Hematopoietic multipotent progenitor cell treated with erythropoietin and hydrocortisone succinate and interleukin-3 and kit ligand, for 15 days (in vitro differentiated cells): Measurements from ENCODE around the gene SMO.
"Not testable (repeated sequence)": the region's sequence is repeated elsewhere in the genome, so short reads cannot be mapped to it uniquely, and the experiment has no call there.

Experiments
- DNase-seq: peaks from one replicate; pipeline ENCODE4 v3.0.0-alpha.2; 2015; ENCODE audit warnings: low spot score

SMO gene

DNA sequence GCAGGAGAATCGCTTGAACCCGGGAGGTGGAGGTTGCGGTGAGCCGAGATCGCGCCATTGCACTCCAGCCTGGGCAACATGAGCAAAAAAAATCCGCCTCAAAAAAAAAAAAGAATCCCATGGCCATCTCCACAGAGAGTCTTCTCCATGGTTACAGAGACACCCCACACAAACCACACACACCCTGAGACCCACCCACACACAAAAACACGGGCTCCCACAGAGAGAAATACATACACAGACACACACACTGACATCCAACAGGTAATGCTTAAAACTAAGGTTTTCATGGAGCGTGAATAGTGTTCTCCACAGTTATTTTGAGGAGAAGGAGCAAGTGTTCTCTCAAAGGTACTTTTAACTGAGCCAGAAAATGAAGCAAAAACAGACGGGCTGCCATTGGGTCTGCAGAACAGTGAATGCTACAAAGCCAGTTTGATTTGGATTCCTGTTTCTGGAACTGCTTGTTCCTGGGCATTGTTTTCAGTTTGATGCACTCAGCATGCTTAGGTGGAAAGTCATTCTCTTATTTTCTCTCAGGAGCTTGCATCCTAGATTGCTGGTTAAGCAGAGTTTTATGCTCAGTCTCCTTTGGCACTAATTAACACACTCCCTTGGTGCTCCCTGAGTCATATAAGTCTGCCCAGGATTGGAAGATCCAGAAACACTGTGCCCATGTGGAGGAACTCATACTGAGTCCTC, 51.8 kb downstream of the SMO start:
- no peak for DNase-seq

DNA sequence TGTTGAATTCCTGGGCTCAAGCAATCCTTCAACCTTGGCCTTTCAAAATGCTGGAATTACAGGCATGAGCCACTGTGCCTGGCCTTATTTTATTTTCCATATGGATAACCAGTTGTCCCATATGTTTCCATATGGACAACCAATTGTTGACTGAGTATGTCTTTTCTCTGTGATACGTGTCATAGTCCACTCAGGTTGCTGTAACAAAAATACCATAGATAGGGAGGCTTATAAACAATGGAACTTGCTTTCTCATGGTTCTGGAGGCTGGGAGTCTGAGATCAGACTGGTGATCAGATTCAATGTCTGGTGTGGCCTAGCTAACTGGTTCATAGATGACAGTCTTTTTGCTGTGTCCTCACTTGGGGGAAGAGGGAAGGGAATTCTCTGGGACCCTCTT, 55.8 kb downstream of the SMO start:
- DNase-seq: no peak

DNA sequence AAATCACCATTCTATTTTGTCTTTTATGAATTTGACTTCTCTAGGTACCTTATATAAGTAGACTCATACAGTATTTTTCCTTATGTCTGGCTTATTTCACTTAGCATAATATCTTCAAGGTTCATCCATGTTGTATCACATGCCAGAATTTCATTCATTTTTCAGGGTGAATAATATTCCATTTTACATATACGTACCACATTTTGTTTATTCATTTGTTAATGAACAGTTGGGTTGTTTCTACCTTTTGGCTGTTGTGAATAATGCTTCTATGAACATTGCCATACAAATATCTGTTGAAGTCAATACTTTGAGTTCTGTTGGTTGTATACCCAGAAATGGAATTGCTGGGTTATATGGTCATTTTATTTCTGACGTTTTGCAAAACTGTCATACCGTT, 57.1 kb downstream of the SMO start:
- no peak for DNase-seq

DNA sequence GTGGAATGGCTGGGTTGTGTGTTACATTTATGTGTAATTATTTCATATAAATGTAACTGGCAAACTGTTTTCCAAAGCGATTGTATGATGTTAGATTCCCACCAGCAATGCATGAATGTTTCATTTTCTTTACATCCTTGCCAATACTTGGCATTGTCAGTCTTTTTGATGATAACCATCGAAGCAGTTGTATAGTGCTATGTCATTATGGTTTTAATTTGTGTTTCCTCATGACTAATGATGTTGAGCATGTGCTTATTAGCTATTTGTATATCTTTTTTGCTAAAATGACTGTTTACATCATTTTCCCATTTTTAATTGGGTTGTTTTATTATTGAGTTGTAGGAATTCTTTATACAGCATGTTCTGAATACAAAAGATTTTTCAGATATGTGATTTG, 58.7 kb downstream of the SMO start:
- DNase-seq: no peak

DNA sequence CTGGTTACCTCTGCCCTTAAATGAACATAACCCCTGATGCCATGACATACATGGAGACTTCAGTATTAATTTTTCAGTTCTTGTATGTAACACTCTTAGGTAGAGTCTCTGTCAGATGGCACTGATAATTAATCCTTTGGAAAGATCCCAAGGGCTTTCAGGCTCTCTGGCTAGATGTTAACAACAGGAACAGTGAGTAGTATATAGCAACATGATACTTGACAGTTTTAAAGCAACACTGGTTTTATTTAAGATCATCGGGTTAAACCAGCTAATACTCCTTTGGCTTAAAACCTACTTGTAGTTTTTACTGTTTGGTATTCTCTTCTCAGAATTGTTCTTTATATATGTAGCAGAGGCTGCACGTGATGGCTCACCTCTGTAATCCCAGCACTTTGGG, 63.7 kb downstream of the SMO start:
- no peak for DNase-seq

DNA sequence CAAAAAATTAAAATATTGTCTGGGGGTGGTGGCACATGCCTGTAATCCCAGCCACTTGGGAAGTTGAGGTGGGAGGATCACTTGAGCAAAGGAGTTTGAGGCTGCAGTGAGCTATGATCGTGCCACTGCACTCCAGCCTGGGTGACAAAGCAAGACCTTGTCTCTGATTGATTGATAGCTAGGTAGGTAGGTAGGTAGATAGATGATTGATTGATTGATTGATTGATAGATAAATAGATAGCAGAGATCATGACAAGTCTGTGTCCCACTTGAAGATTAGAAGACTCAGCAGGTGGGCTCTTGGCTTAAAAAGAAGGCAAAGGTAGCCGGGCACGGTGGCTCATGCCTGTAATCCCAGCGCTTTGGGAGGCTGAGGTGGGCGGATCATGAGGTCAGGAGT, 64.2 kb downstream of the SMO start:
- DNase-seq: not testable (repeated sequence)

DNA sequence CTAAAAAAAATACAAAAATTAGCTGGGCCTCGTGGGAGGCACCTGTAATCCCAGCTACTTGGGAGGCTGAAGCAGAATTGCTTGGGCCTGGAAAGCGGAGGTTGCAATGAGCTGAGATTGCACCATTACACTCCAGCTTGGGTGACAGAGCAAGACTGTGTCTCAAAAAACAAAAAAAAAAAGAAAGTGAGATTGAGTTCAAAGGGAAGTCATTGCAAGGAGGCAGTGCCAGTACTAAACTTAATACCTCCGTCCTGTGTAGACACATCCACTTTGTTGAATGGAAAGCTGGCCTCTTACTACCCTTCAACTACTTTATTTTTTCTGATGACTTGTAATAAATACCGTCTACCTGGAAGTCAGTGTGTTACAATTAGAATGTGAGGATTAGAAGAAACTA, 67.4 kb downstream of the SMO start:
- no peak for DNase-seq

DNA sequence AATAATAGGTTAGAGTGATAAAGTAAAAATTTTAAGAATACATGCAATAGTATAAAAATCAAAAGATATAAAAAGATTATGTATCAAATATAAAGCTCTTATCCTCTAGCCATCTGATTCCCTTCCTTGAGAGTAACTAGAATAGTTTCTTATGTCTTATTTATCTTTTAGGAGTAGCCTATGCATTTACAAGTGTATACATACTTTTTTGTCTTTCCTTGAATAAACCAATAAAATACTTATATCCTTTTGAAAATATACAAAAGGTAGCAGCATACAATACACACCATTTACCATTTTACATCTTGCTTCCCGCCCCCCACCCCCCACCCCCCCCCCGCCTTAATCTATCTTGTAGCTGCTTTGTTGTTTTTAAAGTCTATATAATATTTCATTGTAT, 67.8 kb downstream of the SMO start:
- DNase-seq: no peak

DNA sequence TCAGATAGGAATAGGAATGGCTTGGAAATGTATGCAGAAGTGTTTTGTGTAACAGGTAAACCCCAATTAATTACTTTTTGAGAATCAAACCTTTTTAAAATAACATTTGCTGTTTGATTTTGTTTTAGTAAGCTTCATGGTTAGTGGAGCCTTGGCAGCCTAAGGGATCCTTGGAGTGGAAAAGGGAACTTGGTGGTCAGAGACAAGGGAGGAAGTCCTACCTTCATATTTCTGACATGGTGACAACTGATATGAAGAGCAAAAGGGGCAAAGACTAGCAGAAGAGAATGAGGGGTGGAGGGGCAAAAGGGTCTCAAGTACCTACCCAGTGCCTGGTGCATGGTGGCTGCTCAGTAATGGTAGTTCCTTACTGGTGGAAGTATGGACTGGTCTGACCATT, 68.7 kb downstream of the SMO start:
- DNase-seq: no peak

DNA sequence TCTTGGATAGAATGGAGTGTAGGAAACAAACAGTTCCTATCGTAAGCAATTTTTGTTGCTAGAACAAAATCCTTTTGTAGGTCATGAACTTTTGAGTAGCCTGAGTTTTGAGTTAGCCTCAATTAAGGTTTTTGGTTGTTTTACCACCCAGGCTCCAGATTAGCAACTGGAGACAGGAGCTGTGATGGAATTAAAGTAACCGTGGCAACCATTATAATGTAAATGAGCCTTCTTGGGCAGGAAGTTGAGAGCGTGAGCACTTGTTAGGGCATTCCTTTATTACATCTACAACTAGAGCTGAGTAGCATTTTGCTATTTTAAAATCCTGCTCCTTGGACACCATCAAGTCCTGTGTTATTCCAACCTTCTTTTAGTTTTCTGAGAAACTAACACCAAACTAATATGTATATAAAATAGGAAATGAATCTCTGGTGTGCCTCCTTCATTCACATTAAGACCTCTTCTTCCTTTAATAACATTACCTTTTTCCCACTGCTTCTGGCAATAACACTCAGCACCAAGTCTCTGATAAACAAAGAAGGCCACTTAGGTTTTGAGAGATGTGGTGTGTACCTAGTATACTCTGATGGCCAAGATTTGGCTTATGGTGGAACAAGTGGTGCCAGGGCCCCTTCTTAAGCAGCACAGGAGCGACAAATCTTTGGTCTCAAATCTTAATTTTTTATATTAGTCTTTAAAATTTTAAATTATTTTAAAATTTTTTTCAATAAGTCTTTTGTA, 70.4 kb downstream of the SMO start:
- DNase-seq: no peak

DNA sequence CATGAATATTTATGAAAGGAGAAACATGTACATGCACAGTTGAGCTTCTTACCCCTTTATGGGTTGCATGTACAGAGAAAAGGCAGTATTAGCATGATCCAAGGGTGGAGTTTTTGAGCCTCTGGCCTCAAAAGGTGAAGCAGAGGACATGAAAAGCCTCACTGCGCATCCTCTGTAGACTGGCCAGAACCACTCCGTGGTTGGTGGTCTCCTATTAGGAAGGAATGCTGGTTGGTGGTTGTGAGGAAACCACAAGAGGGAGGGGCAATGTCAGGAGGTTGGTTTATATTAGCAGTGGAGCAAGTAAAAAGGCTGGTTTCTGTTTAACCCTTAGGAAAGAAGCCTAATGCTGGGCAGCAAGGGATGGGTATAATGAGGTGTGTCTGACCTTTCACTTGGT, 73.9 kb downstream of the SMO start:
- DNase-seq: no peak
